Lower leg skin (tissue), 3 donors: Measurements from ENCODE around the gene EML4.

Experiments
- CTCF ChIP-seq, 3 donors: fragments of 450-650 bp; IDR thresholded peaks; one replicate each; pipeline ENCODE4 v1.5.1; 2016; ENCODE audit warnings: antibody characterized with exemption in 3 of 3, mild to moderate bottlenecking in 3 of 3, moderate library complexity in 2 of 3
- POLR2A ChIP-seq, 2 donors: fragments of 450-650 bp; IDR thresholded peaks; one replicate each; pipeline ENCODE4 v1.6.1; 2016 to 2017; ENCODE audit warnings: antibody characterized with exemption in 2 of 2, mild to moderate bottlenecking in 1 of 2, moderate library complexity in 1 of 2

GRCh38 chr2:42359965-42360483 lies 190.9 kb downstream of the EML4 start:
- TF ChIP-seq CTCF (IDR thresholded peaks at IDR 0.05) (no peak), POLR2A (IDR thresholded peaks at IDR 0.05) (no peak)
